ENCODE data around the gene MYZAP. TPM values are rescaled to one million over a fixed set of nuclear protein-coding genes. Genes with fewer than 3 reads are reported as not detected.

Gene MYZAP
- polyA plus RNA-seq, 6 donors from 2014 or later = 4.5 to 15.3 (median 7.4) TPM

DNA sequence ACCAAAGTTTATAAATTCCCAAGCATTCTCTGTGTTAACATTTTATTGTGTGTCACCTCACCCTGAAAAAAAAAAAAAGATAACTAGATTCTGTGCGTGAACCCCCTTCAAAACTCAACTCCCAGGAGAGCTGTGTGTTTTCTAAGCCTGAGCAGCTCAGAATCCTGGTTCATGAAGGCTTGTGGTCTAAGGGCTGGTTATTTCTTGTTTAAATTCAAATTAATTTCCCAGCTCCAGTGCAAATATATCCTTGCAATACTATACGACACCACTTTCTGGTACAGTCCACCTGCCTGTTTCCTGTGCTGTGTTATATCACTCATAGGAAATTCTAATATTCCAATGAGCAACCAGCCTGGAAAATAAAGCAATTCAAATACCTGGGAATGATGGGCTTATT lies 23.4 kb upstream of the MYZAP start:
- Mint-ChIP-seq H3K27ac (peak overlapping the region in 3 of 6 donors; percentile 45 to 66 (median 66)), H3K36me3 (peaks cover 0 to 7% of the 10 kb centered on the region in 2 donors), H3K27me3 (peaks cover 0 to 7% (median 0%) of the 10 kb centered on the region in 3 donors), H3K4me1 (peaks cover 28 to 59% (median 43%) of the 10 kb centered on the region in 3 donors), H3K9me3 (peaks cover 0 to 3% (median 0%) of the 10 kb centered on the region in 7 donors), H3K4me3 (peak overlapping the region in 4 of 8 donors; percentile 4 to 49 (median 23))
- DNase-seq (no peak), ATAC-seq (ENCODE audit: low read depth in 2 of 2) (no peak)

DNA sequence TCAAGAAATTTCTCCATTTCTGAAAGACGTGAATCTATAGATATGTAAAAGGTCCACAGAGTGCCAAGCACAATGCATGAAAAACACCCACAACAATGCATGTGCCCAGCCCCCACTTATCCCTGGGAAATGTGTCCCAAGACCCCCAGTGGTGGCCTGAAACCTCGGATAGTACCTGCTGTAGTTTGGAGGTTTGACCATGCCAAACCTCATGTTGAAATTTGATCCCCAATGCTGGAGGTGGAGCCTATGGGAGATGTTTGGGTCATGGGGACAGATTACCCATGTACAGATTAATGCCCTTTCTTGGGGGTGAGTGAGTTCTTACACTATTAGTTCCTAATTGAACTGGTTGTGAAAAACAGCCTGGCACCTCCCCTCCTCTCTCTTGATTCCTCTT lies 21.4 kb upstream of the MYZAP start:
- H3K4me3 Mint-ChIP-seq = peak overlapping the region in 2 of 8 donors; percentile 12 to 62

DNA sequence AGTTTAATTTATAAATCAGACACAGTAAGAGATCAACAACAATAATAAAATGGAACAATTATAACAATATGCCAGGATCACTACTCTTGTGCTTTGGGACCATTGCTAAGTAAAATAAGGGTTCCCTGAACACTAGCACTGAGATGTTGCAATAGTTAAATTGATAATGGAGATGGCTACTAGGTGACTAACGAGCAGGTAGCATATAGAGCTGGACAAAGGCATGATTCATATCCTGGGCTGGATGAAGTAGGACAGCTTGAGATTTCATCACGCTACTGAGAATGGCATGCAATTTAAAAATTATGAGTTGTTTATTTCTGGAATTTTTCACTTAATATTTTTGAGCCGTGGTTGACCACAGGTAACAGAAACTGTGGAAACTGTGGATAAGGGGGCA lies 20.7 kb upstream of the MYZAP start:
- H3K4me3 Mint-ChIP-seq = no peak overlapping the region
- H3K36me3 Mint-ChIP-seq = peaks cover 0 to 11% of the 10 kb centered on the region in 2 donors
- H3K4me1 Mint-ChIP-seq = peaks cover 19 to 42% (median 29%) of the 10 kb centered on the region in 3 donors
- H3K27ac Mint-ChIP-seq = peak overlapping the region in 2 of 6 donors; percentile 77 to 81
- DNase-seq (no peak), ATAC-seq (ENCODE audit: low read depth in 2 of 2) (no peak)
- peaks cover 0 to 11% (median 0%) of the 10 kb centered on the region in 3 donors for H3K27me3 Mint-ChIP-seq
- peaks cover 0 to 3% (median 0%) of the 10 kb centered on the region in 7 donors for H3K9me3 Mint-ChIP-seq

More for the DNA sequence above, 21.4 kb upstream of the MYZAP start:
- Mint-ChIP-seq H3K27me3 (peaks cover 0 to 7% (median 0%) of the 10 kb centered on the region in 3 donors), H3K36me3 (peaks cover 0 to 7% of the 10 kb centered on the region in 2 donors), H3K4me1 (peaks cover 24 to 48% (median 34%) of the 10 kb centered on the region in 3 donors), H3K9me3 (peaks cover 0 to 3% (median 0%) of the 10 kb centered on the region in 7 donors), H3K27ac (peak overlapping the region in 1 of 6 donors; percentile 77)
- DNase-seq (no peak), ATAC-seq (ENCODE audit: low read depth in 2 of 2) (peak in 1 of 2 donors; percentile 46)

DNA sequence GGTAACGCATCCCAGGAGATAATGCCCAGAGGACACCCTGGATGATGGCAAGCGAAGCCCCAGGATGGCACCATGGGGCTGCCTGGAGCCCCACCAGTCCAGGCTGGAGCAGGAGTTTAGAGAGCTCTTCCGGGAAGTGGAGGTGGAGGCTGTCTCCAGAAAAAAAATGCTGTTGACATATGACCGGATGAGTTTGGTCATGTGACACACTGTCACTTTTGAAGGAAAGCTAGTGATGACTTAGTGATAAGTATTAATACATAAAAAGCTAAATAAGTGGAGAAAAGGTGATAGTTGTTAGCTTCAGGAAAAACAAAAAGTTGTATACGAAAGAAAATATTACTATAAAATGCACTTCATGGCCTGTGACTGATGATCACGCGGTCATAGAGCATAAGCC lies 20.0 kb upstream of the MYZAP start:
- Mint-ChIP-seq H3K4me1 (peaks cover 15 to 38% (median 29%) of the 10 kb centered on the region in 3 donors), H3K4me3 (no peak overlapping the region), H3K36me3 (peaks cover 0 to 14% of the 10 kb centered on the region in 2 donors), H3K27me3 (peaks cover 0 to 16% (median 0%) of the 10 kb centered on the region in 3 donors), H3K9me3 (peaks cover 0 to 3% (median 0%) of the 10 kb centered on the region in 7 donors), H3K27ac (peak overlapping the region in 1 of 6 donors; percentile 51)
- no peak for DNase-seq
- no peak for ATAC-seq (ENCODE audit: low read depth in 2 of 2)

DNA sequence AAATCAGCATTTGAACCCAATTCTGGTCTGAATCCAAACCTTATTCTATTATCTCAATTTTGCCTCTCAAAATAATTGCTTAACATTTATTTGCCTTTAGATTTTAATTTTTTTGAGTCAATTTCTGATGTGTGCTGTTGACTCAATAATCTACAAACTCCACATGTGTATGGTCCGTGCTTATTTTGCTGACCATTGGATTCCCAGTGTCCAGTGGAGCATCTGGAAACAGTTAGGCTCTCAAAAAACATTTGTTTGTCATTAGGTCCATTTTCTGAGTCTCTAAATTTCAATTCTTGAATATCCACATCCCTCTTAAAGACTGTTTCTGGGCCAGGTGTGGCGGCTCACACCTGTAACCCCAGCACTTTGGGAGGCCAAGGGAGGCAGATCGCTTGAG lies 19.2 kb upstream of the MYZAP start:
- Mint-ChIP-seq H3K27ac (peak overlapping the region in 1 of 6 donors; percentile 27), H3K4me1 (peaks cover 15 to 30% (median 29%) of the 10 kb centered on the region in 3 donors), H3K36me3 (peaks cover 0 to 14% of the 10 kb centered on the region in 2 donors), H3K4me3 (no peak overlapping the region), H3K9me3 (peaks cover 0 to 3% (median 0%) of the 10 kb centered on the region in 7 donors), H3K27me3 (peaks cover 0 to 16% (median 2%) of the 10 kb centered on the region in 3 donors)
- ATAC-seq (ENCODE audit: low read depth in 2 of 2) (no peak), DNase-seq (no peak)

DNA sequence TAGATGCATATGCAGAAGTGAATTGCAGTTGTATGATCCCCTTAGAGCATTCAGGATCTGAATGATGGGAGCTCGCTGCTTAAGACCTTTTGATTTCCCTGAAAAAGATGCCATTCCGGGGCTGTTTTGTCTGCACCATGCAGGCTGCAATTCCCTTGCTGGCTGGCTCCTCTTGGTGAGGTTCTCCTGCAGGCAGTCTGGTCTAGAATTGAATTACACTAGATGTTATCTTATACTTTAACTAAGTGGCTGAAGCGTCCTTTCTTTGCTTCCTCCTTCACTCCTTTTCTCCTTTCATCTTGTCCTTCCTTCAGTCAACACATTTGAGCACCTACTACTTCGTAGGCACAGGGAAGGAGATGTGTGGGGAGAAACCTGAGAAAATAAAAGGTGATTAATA lies 18.6 kb upstream of the MYZAP start:
- ATAC-seq (ENCODE audit: low read depth in 2 of 2) (no peak), DNase-seq (no peak)
- Mint-ChIP-seq H3K36me3 (peaks cover 0 to 14% of the 10 kb centered on the region in 2 donors), H3K4me3 (peak overlapping the region in 1 of 8 donors; percentile 4), H3K4me1 (peaks cover 12 to 25% (median 24%) of the 10 kb centered on the region in 3 donors), H3K27me3 (peaks cover 0 to 22% (median 5%) of the 10 kb centered on the region in 3 donors), H3K9me3 (peaks cover 0 to 3% (median 0%) of the 10 kb centered on the region in 7 donors), H3K27ac (peak overlapping the region in 1 of 6 donors; percentile 29)

DNA sequence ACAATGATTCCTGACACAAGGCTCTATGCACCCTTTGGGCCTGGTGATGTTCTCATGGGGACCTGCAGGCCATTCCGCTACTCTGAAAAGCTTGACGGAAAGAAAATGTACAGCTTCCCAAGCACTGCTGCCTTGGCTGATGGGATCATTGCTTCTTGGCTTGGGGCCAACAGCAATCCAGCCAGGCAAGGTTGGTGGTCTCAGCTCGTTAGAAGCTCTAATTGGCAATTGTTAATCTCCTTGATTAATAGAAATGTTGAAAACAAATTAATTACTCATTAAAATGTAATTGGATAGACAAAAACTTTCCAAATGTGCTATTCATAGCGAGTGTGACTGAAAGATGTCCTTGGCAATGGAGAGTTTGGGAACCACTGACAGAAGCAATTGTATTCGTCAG lies 16.3 kb upstream of the MYZAP start:
- H3K9me3 Mint-ChIP-seq = peaks cover 0 to 3% (median 0%) of the 10 kb centered on the region in 7 donors
- DNase-seq (no peak), ATAC-seq (ENCODE audit: low read depth in 2 of 2) (no peak)
- no peak overlapping the region for H3K27ac Mint-ChIP-seq
- H3K27me3 Mint-ChIP-seq = peaks cover 4 to 37% (median 27%) of the 10 kb centered on the region in 3 donors
- H3K36me3 Mint-ChIP-seq = peaks cover 0 to 13% of the 10 kb centered on the region in 2 donors
- H3K4me3 Mint-ChIP-seq = no peak overlapping the region
- H3K4me1 Mint-ChIP-seq = peaks cover 9 to 16% (median 11%) of the 10 kb centered on the region in 3 donors

DNA sequence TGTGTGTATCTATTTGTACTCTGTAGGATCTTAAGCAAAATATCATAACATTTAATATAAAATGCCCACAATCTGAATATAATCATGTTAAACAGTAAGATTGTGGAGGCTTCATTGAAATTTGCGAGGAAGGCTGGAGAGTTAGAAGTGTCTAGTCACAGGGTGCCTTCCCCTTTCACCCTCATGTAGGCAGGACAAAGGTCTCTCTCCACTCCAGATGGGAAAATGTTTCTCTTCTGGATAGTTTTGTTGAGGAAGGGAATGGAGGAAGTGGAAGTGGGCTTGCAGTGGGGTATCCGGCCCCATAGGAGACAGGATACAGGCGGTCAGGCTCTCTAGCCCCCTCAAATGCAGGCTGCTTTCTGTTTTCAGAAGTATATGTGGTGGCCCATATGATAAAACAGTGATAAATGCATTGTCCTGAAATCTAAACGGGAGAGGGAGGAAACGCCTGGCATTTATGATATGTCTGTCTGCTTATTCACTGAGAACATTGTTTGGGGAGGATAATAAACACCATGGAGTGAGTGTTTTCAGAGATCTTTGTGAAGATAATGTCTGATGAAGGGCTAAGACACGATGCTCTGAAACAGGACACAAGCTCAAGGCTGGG lies 13.3 kb upstream of the MYZAP start:
- H3K4me1 Mint-ChIP-seq = peaks cover 6 to 11% (median 11%) of the 10 kb centered on the region in 3 donors
- H3K9me3 Mint-ChIP-seq = peaks cover 5 to 11% (median 7%) of the 10 kb centered on the region in 7 donors
- H3K27me3 Mint-ChIP-seq = peaks cover 4 to 53% (median 49%) of the 10 kb centered on the region in 3 donors
- peak overlapping the region in 2 of 6 donors; percentile 34 to 50 for H3K27ac Mint-ChIP-seq
- peaks cover 8 to 31% of the 10 kb centered on the region in 2 donors for H3K36me3 Mint-ChIP-seq
- H3K4me3 Mint-ChIP-seq = no peak overlapping the region
- no peak for ATAC-seq (ENCODE audit: low read depth in 2 of 2)
- no peak for DNase-seq

DNA sequence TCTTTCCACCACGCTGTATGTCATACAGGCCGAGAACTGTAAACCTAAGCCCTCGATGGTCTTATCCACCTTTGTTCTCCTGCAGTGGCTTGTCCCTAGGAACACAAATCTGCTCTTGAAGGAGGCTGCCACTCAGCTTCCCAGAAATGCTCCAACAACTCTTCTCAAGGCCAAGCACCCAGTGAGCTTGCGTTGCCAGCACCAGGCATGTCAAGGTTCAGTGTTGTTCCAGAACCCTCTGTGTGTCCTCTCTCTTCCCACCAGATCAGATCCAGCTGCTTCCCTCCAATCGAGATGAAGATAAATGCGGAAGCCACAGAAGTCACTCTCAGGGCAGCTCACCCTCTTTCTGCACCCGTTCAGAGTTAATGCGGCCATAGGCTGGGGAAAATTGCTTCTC lies 11.3 kb upstream of the MYZAP start:
- peaks cover 15 to 17% (median 15%) of the 10 kb centered on the region in 3 donors for H3K4me1 Mint-ChIP-seq
- DNase-seq (no peak), ATAC-seq (ENCODE audit: low read depth in 2 of 2) (no peak)
- peaks cover 6 to 13% (median 10%) of the 10 kb centered on the region in 7 donors for H3K9me3 Mint-ChIP-seq
- H3K27me3 Mint-ChIP-seq = peaks cover 4 to 53% (median 49%) of the 10 kb centered on the region in 3 donors
- peaks cover 11 to 37% of the 10 kb centered on the region in 2 donors for H3K36me3 Mint-ChIP-seq
- peak overlapping the region in 2 of 6 donors; percentile 59 to 86 for H3K27ac Mint-ChIP-seq
- no peak overlapping the region for H3K4me3 Mint-ChIP-seq

DNA sequence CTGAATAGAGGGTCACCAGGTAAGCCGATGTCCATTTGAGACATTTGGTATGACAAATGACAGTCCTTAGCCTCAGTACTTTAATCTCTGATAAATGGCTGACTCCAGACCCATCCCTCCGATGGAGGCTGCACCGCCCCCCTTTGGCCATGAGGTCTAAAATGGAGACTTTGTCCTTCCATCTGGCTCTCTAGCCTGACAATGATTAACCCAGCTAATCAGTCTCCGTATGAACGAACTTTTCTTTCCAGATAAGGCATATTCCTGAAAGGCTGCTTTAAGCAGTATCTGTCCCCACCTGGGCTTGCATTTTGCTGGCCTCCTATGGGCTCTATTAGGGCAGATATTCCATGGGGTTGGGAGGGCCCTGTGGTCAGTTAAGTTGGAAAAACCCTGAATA lies 10.8 kb upstream of the MYZAP start:
- H3K27me3 Mint-ChIP-seq = peaks cover 4 to 50% (median 49%) of the 10 kb centered on the region in 3 donors
- ATAC-seq (ENCODE audit: low read depth in 2 of 2) (no peak), DNase-seq (no peak)
- peaks cover 6 to 13% (median 10%) of the 10 kb centered on the region in 7 donors for H3K9me3 Mint-ChIP-seq
- H3K36me3 Mint-ChIP-seq = peaks cover 11 to 34% of the 10 kb centered on the region in 2 donors
- H3K4me1 Mint-ChIP-seq = peaks cover 16 to 22% (median 20%) of the 10 kb centered on the region in 3 donors
- H3K27ac Mint-ChIP-seq = peak overlapping the region in 1 of 6 donors; percentile 86
- H3K4me3 Mint-ChIP-seq = no peak overlapping the region

DNA sequence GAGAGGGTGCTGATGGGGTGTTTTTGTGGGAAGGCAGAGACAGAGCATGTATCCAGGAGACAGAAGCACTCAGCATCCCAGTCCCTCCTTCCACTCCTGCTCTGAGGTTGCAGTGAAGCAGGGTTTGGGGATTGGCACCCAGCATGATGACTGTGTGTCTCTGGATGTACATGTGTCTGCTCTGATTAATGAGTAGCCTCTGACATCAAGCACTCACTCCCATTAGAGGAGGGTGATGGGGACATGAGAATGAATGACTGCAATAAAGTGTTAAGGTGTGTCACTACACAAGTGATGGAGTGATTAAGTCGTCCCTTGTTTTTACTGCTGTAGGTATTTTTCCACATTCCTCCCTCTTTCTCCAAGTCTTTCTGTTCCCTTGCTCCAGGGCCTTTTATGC lies 9.6 kb upstream of the MYZAP start:
- Mint-ChIP-seq H3K36me3 (peaks cover 11 to 29% of the 10 kb centered on the region in 2 donors), H3K27me3 (peaks cover 4 to 49% (median 44%) of the 10 kb centered on the region in 3 donors), H3K27ac (peak overlapping the region in 3 of 6 donors; percentile 35 to 62 (median 49)), H3K4me1 (peaks cover 24 to 34% (median 31%) of the 10 kb centered on the region in 3 donors), H3K9me3 (peaks cover 6 to 16% (median 10%) of the 10 kb centered on the region in 7 donors), H3K4me3 (no peak overlapping the region)
- DNase-seq (no peak), ATAC-seq (ENCODE audit: low read depth in 2 of 2) (no peak)

DNA sequence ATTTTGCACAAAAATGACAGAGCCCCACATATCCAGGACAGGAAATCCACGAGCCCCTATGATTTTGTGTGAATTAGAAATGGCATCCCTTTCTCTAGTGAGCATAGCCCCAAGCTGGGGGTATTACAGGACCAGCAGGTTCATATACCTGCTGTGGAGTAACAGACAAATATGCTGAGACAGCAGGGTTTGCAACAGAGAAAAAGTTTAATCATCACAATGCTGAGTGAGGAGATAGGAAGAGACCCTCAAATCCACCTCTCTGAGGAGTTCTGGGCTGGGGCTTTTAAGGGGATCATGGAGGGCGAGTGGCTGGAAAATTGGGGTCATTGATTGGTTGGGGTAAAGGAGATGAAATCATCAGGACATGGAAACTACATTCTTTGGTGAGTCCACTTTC lies 8.4 kb upstream of the MYZAP start:
- DNase-seq (no peak), ATAC-seq (ENCODE audit: low read depth in 2 of 2) (no peak)
- peaks cover 4 to 42% (median 36%) of the 10 kb centered on the region in 3 donors for H3K27me3 Mint-ChIP-seq
- H3K27ac Mint-ChIP-seq = peak overlapping the region; percentile 24 to 91 (median 42)
- peaks cover 35 to 46% (median 42%) of the 10 kb centered on the region in 3 donors for H3K4me1 Mint-ChIP-seq
- H3K36me3 Mint-ChIP-seq = peaks cover 11 to 40% of the 10 kb centered on the region in 2 donors
- peak overlapping the region in 1 of 8 donors; percentile 23 for H3K4me3 Mint-ChIP-seq
- H3K9me3 Mint-ChIP-seq = peaks cover 10 to 16% (median 11%) of the 10 kb centered on the region in 7 donors

DNA sequence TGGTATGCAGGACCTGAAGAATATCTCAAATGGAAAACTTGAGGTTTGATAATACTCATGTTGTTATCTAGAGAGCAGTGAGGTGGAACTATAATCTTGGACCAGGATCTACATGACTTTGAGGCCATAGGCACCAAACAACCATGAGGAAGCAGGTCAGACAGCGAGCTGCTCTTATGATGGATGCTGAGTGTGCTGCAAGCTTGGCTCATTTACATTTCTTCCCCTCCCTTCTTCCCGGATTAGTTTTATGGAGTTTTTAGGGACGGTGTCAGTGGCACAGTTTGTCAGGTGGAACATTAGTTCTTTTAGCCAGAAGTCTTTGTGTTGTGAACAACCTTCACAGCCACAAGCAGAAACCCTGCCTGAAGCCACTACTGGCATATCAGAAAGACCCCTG lies 8.0 kb upstream of the MYZAP start:
- Mint-ChIP-seq H3K4me1 (peaks cover 35 to 49% (median 42%) of the 10 kb centered on the region in 3 donors), H3K27me3 (peaks cover 4 to 38% (median 32%) of the 10 kb centered on the region in 3 donors), H3K9me3 (peaks cover 10 to 19% (median 11%) of the 10 kb centered on the region in 7 donors), H3K27ac (peak overlapping the region in 5 of 6 donors; percentile 24 to 100 (median 43)), H3K36me3 (peaks cover 11 to 44% of the 10 kb centered on the region in 2 donors), H3K4me3 (no peak overlapping the region)
- DNase-seq (no peak), ATAC-seq (ENCODE audit: low read depth in 2 of 2) (no peak)
